ENCODE results near the gene RSBN1L.
A peak's percentile ranks its signal among the peaks of the same experiment; 100 is the strongest.
"Not testable (repeated sequence)": the region's sequence is repeated elsewhere in the genome, so short reads cannot be mapped to it uniquely, and the experiment has no call there.

The RSBN1L gene

DNA sequence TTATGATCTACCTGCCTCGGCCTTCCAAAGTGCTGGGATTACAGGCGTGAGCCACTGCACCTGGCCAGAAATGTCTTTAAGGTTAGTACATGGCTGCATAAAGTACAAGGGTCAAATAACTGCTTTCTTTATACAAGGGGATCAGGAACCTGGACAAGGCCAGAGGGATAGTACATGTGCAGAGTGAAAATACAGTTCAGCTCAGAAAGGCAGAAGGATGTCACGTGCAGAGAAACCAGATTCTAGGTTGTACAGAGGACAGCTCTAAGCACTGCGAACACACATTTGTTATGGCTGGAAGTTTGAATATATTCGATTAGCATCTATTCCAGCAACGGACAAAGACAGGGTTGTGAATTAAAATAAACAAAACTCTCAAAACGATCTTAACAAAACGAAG lies 6.0 kb upstream of the RSBN1L start:
- peak; percentile 76 to 83 for DNase-seq

DNA sequence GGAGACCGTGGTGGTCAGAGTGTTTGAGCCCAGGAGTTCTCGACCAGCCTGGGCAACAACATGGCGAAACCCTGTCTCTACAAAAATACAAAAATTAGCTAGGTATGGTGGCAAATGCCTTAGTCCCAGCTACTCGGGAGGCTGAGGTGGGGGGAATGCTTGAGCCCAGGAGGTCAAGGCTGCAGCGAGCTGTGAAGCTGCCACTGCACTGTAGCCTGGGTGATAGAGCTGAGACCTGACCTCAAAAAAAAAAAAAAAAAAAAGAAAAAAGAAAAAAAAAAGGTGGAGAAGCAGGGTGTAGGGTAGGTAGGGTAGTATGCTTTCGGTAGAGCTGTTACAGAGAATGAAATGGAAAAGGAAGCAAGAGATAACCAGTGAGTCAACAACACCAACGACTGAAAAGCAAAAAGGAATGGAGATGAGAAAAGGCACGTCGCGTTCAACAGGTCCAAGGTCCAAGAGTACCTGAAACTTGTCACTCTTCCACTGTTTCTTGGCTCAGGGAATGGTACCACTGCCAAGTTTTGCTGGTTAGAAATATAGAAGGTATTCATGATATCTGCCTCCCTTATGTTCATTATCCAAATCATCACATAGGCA lies 4.3 kb upstream of the RSBN1L start:
- no peak for DNase-seq

DNA sequence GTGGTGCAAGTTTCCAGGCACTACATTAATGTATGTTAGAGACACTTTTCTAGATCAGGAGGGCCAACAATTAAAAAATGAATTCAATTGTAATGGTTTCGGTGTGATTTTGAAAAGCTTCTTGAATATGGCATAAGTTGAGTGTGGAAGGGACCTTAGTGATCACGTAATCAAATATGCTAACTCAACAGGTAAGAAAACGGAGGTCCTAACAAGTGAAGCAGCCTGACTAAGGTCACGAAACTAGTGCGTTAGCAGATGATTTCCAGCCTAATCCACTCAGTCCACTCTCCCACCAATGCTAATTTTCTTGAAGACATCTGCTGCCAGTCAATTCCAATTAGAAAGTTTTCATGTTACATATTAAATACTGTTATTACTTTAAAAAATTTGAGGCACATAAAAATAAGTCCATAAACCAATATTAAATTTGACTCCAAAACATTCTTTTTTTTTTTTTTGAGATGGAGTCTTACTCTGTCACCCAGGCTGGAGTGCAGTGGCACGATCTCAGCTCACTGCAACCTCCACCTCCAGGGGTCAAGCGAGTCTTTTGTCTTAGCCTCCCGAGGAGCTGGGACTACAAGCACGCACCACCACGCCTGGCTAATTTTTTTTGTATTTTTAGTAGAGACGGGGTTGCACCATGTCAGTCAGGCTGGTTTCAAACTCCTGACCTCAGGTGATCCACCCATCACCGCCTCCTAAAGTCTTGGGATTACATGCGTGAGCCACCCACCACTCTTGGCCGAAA lies 2.3 kb upstream of the RSBN1L start:
- peak in 1 of 2 experiments; percentile 8 for DNase-seq

DNA sequence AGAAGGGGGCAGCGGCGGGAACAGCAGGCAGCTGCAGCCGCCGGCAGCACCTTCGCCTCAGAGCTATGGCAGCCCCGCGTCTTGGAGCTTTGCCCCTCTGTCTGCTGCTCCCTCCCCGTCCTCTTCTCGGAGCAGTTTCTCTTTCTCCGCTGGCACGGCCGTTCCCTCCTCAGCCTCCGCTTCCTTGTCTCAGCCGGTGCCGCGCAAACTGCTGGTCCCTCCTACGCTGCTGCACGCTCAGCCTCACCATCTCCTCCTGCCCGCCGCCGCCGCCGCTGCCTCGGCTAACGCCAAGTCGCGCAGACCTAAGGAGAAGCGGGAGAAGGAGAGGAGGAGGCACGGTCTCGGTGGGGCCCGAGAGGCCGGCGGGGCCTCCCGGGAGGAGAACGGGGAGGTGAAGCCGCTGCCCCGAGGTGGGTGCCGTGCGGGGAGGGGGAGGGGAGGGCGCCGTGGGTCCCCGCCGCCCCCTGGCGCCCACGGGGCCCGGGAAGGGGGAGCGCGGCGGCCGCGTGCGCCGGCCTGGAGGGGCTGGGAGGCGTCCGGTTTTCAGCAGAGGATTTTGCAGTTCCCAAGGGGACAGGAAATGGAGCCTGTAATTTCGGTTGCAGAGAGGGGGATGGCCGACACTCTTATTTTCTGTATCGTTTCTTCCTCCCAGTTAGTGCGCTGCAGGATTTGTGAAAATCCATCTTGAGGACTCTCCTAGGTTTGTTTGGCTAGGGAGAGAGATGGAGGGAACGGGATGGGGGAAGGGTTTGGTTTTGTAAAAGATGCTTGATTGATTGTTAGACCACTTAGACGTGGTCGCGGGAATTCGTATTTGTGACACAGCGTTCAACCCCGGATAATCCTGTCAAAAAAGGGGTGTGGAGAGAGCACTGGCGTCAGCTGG lies 630 bp downstream of the RSBN1L start:
- peak; percentile 68 to 80 for DNase-seq

DNA sequence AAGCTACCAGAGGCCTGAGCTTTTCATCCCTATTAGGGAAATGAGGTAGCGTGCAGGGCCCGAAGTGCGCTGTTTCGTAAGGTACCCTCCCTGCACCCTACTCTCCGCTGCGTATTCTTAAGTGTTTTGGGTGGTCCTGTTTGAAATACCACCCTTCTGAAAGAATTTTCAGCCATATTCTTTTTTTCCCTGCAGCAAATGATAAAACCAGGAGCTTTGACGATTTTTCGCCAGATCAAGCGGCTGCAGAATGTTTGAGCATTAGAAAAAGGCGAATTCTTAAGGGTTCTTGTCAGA lies 1.2 kb downstream of the RSBN1L start:
- DNase-seq = no peak

GRCh38 chr7:77698042-77698625 lies 1.9 kb downstream of the RSBN1L start:
- no peak for DNase-seq

- DNase-seq = peak in 1 of 2 experiments; percentile 25
Observed at GRCh38 chr7:77699056-77699455, 2.8 kb downstream of the RSBN1L start.

DNA sequence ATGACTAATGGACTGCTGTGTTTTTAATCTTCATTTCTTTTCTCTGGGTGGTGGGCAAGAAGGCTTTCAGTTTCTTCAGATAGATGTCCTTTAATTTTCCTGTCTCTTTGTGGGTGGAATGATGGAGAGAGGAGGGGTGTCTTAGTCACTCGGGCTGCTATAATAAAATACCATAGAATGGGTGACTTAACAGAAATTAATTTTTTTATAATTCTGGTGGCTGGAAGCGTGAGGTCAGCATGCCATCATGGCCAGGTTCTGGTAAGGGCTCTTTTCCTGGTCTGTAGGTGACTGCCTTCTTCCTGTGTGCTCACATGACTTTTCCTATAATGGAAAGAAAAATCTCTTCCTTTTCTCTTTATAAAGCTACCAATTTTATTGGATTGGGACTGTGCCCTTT lies 6.3 kb downstream of the RSBN1L start:
- DNase-seq = no peak

DNA sequence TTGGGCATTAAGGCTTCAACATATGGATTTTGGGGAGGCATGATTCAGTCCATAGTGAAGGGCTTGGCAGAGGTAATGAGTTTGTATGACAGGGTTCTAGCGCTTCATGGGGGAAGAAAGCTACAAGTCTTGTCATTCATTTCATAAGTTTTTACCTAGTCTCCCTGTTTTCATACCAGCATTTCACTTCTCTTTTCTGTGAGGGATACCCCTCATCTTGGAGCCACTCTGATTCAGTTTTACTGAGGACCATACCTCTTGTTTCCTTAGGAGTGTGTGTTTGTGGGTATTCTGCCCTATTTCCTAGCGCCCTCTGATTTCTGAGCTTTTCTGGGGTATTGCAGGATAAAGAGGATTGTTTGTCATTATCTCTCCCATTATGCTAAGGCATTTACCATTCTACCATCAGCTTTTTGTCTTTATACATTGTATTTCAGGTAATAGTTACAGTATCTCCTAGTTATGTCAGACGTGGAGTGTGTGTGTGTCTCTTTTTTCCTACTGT lies 6.8 kb downstream of the RSBN1L start:
- no peak for DNase-seq

GRCh38 chr7:77703669-77704068 lies 7.4 kb downstream of the RSBN1L start:
- not testable (repeated sequence) for DNase-seq

GRCh38 chr7:77707504-77707992 lies 11.3 kb downstream of the RSBN1L start:
- DNase-seq = no peak

DNA sequence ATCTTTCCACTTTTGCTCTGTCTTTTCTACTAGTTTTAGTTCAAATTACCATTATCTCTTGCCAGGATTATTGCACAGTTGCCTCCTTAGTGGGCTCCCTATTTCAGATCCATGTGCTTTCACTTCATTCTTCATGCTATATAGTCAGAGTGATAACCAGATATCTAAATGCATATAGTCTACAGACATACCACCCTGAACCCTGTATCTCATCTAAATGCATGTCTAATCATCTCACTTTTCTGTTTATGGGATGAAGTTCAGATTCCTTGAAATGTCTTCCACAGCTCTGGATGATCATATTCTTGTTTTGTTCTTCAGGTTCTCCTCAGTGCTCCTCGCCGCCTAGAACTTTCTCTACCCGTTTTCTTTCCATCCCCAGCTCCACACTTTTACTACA lies 13.8 kb downstream of the RSBN1L start:
- DNase-seq = no peak

- no peak for DNase-seq
Observed at GRCh38 chr7:77710861-77711260, 14.6 kb downstream of the RSBN1L start.

- no peak for DNase-seq
Observed at GRCh38 chr7:77714195-77714594, 17.9 kb downstream of the RSBN1L start.

DNA sequence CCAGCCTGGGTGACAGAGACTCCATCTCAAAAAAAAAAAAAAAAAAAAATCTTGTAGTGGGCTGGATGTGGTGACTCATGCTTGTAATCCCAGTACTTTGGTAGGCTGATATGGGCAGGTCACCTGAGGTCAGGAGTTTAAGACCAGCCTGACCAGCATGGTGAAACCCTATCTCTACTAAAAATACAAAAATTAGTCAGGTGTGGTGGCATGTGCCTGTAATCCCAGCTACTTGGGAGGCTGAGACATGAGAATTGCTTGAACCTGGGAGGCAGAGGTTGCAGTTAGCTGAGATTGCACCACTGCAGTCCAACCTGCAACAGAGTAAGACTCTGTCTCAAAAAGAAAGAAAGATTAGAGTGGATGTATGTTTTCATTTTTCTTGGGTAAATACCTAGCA lies 18.7 kb downstream of the RSBN1L start:
- DNase-seq = not testable (repeated sequence)

GRCh38 chr7:77716804-77717203 lies 20.5 kb downstream of the RSBN1L start:
- DNase-seq = no peak

- not testable (repeated sequence) for DNase-seq
Observed at GRCh38 chr7:77717566-77717965, 21.3 kb downstream of the RSBN1L start.

DNA sequence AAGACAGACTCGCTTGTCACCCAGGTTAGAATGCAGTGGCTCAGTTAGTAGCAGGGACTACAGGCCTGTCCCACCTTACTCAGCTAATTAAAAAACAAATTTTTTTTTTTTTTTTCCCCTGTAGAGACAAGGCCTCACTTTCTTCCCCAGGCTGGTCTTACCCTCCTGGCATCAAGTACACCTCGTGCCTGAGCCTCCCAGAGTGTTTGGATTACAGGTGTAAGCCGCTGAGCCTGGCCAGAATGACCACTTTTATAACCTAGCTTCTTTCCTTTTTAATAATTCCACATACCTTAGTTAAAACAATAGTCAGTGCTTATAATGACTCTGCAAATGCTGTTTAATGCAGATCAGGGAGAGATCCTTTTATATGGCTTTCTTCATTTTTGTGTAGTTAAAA lies 31.3 kb downstream of the RSBN1L start:
- no peak for DNase-seq

GRCh38 chr7:77727936-77728701 lies 31.9 kb downstream of the RSBN1L start:
- peak in 1 of 2 experiments; percentile 20 for DNase-seq

- DNase-seq = no peak
Observed at GRCh38 chr7:77729574-77730348, 33.5 kb downstream of the RSBN1L start.

DNA sequence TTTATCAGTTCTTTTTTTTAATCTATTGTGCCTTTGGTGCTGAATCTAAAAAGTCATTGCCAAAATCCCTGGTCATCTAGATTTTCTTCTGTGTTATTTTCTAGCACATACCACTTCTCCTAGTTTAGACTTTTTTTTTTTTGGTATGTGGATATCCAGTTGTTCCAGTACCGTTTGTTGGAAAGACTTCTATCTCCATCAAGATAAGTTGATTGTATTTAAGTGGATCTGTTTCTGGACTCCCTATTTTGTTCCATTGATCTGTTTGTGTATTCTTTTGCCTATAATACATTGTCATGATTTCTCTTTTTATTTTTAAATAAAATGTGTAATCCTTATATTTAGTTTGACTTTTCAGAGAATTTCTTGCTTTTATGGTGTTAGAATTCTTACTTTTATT lies 35.5 kb downstream of the RSBN1L start:
- DNase-seq = no peak
